HG03159 (cell line): ENCODE results near the gene HTRA3.

Source experiments
- ATAC-seq: cut with Tn5 transposase; IDR thresholded peaks from one replicate; pipeline ENCODE4 v1.9.1; 2021; ENCODE audit warnings: mild to moderate bottlenecking, moderate library complexity; ENCODE audit not compliant: unreplicated experiment

Gene HTRA3

GRCh38 chr4:8290701-8290970 lies 21.1 kb downstream of the HTRA3 start:
- no peak for ATAC-seq

GRCh38 chr4:8291036-8291682 lies 21.6 kb downstream of the HTRA3 start:
- ATAC-seq, result no peak

- no peak for ATAC-seq
Measured at GRCh38 chr4:8291701-8292477, 22.3 kb downstream of the HTRA3 start.

- ATAC-seq, result no peak
Measured at GRCh38 chr4:8292478-8293107, 23.0 kb downstream of the HTRA3 start.

GRCh38 chr4:8293131-8293975 lies 23.8 kb downstream of the HTRA3 start:
- ATAC-seq, result no peak

GRCh38 chr4:8294036-8294435 lies 24.5 kb downstream of the HTRA3 start:
- no peak for ATAC-seq

GRCh38 chr4:8294775-8295174 lies 25.2 kb downstream of the HTRA3 start:
- no peak for ATAC-seq

- no peak for ATAC-seq
Measured at GRCh38 chr4:8295471-8295870, 25.9 kb downstream of the HTRA3 start.

GRCh38 chr4:8296491-8296890 lies 26.9 kb downstream of the HTRA3 start:
- no peak for ATAC-seq

GRCh38 chr4:8297141-8297601 lies 27.6 kb downstream of the HTRA3 start:
- no peak for ATAC-seq

GRCh38 chr4:8297691-8298485 lies 28.3 kb downstream of the HTRA3 start:
- ATAC-seq, result no peak

GRCh38 chr4:8300832-8301231 lies 31.3 kb downstream of the HTRA3 start:
- no peak for ATAC-seq

- ATAC-seq, result no peak
Measured at GRCh38 chr4:8301851-8302730, 32.5 kb downstream of the HTRA3 start.

GRCh38 chr4:8303081-8303480 lies 33.5 kb downstream of the HTRA3 start:
- ATAC-seq, result no peak

- no peak for ATAC-seq
Measured at GRCh38 chr4:8303485-8304281, 34.1 kb downstream of the HTRA3 start.

- no peak for ATAC-seq
Measured at GRCh38 chr4:8304827-8305695, 35.5 kb downstream of the HTRA3 start.

- ATAC-seq, result no peak
Measured at GRCh38 chr4:8305851-8306471, 36.4 kb downstream of the HTRA3 start.
